Vagina (tissue), 2 donors: Measurements from ENCODE around the gene ARID1B. TPM values are rescaled to one million over a fixed set of nuclear protein-coding genes. Genes with fewer than 3 reads are reported as not detected.

Experiments used
- DNase-seq, 2 donors: peaks; one replicate each; pipeline ENCODE4 v3.0.0-alpha.2; 2017; ENCODE audit errors: extremely low spot score in 2 of 2
- H3K27ac ChIP-seq: fragments of 200-600 bp; sonication (generic); one replicate; pipeline ENCODE4 v1.5.1; 2019
- H3K27me3 ChIP-seq: fragments of 200-600 bp; sonication (generic); one replicate; pipeline ENCODE4 v1.5.1; 2019
- H3K36me3 ChIP-seq, 2 donors: fragments of 200-600 bp; sonication (generic); one replicate each; pipeline ENCODE4 v1.5.1; 2017 to 2019
- H3K4me1 ChIP-seq: fragments of 200-600 bp; sonication (generic); one replicate; pipeline ENCODE4 v1.5.1; 2019
- H3K4me3 ChIP-seq, 2 donors: fragments of 200-600 bp; sonication (generic); 1 replicate in 1 of 2; 2 replicates in 1 of 2; pipeline ENCODE4 v1.5.1; 2016 to 2019
- H3K9me3 ChIP-seq: fragments of 200-600 bp; sonication (generic); one replicate; pipeline ENCODE4 v1.5.1; 2019
- CTCF ChIP-seq, 3 experiments: fragments of 450-650 bp in 2 of 3; fragments of 200-600 bp in 1 of 3; sonication (generic) in 1 of 3; IDR thresholded peaks; one replicate each; pipeline ENCODE4 v1.5.1; 2017 to 2019; ENCODE audit warnings: antibody characterized with exemption in 3 of 3, mild to moderate bottlenecking in 2 of 3, moderate library complexity in 2 of 3
- POLR2A ChIP-seq, 2 donors: fragments of 450-650 bp; IDR thresholded peaks; one replicate each; pipeline ENCODE4 v1.6.1; 2017; ENCODE audit warnings: antibody characterized with exemption in 2 of 2, mild to moderate bottlenecking in 2 of 2, moderate library complexity in 2 of 2
- POLR2AphosphoS5 ChIP-seq, 2 donors: sonication (generic); formaldehyde crosslinking; IDR thresholded peaks; one replicate each; pipeline ENCODE4 v1.9.0; 2017; ENCODE audit warnings: antibody characterized with exemption in 2 of 2, mild to moderate bottlenecking in 2 of 2, low read depth in 1 of 2; ENCODE audit not compliant: insufficient read depth in 1 of 2
- intact Hi-C: fragments of 100-400 bp; cut with DNase I; formaldehyde crosslinking; loops from one replicate; pipeline ENCODE4 v1.15.1; 2023
- total RNA-seq: library from RNA; depleted of rRNA; stranded (reverse); fragments of >200 nt; gene quantifications from one replicate; pipeline ENCODE4 v1.2.3, GENCODE V29; 2016

ARID1B gene
- total RNA-seq, 1 donor from 2014 or later, result 141 TPM

- TF ChIP-seq CTCF (IDR thresholded peaks at IDR 0.05) (no peak), POLR2A (IDR thresholded peaks at IDR 0.05) (no peak), POLR2AphosphoS5 (IDR thresholded peaks at IDR 0.05; ENCODE audit: insufficient read depth in 1 of 2, low read depth in 1 of 2) (no peak)
- no peak for DNase-seq
- intact Hi-C loops, result no loop called here
- Histone ChIP-seq H3K4me1 (peaks cover 53% of the 10 kb centered on the region), H3K27ac (no peak overlapping the region), H3K36me3 (no peaks in the 10 kb centered on the region), H3K27me3 (no peaks in the 10 kb centered on the region), H3K9me3 (no peaks in the 10 kb centered on the region), H3K4me3 (no peak overlapping the region)
Observed at GRCh38 chr6:156919814-156920369, 142.7 kb downstream of the ARID1B start.

- no peak for DNase-seq
- no peaks in the 10 kb centered on the region for H3K36me3 ChIP-seq
- no peak overlapping the region for H3K27ac ChIP-seq
- peaks cover 55% of the 10 kb centered on the region for H3K4me1 ChIP-seq
- no peaks in the 10 kb centered on the region for H3K9me3 ChIP-seq
- TF ChIP-seq CTCF (IDR thresholded peaks at IDR 0.05), result no peak
- TF ChIP-seq POLR2AphosphoS5 (IDR thresholded peaks at IDR 0.05; ENCODE audit: insufficient read depth in 1 of 2, low read depth in 1 of 2), result no peak
- no peak overlapping the region for H3K4me3 ChIP-seq
- no peaks in the 10 kb centered on the region for H3K27me3 ChIP-seq
- intact Hi-C loops, result no loop called here
Observed at GRCh38 chr6:156924246-156924645, 147.1 kb downstream of the ARID1B start.

- intact Hi-C loops, result no loop called here
- H3K27me3 ChIP-seq, result no peaks in the 10 kb centered on the region
- no peak for DNase-seq
- TF ChIP-seq POLR2A (IDR thresholded peaks at IDR 0.05) (no peak), POLR2AphosphoS5 (IDR thresholded peaks at IDR 0.05; ENCODE audit: insufficient read depth in 1 of 2, low read depth in 1 of 2) (no peak), CTCF (IDR thresholded peaks at IDR 0.05) (no peak)
- H3K36me3 ChIP-seq, result no peaks in the 10 kb centered on the region
- H3K4me3 ChIP-seq, result no peak overlapping the region
- no peak overlapping the region for H3K27ac ChIP-seq
- H3K9me3 ChIP-seq, result no peaks in the 10 kb centered on the region
- peaks cover 50% of the 10 kb centered on the region for H3K4me1 ChIP-seq
Observed at GRCh38 chr6:156925026-156925425, 147.8 kb downstream of the ARID1B start.

- TF ChIP-seq CTCF (IDR thresholded peaks at IDR 0.05), result no peak
- no peaks in the 10 kb centered on the region for H3K36me3 ChIP-seq
- H3K4me3 ChIP-seq, result no peak overlapping the region
- H3K4me1 ChIP-seq, result peaks cover 50% of the 10 kb centered on the region
- no peaks in the 10 kb centered on the region for H3K27me3 ChIP-seq
- no peak for DNase-seq
- intact Hi-C loops, result no loop called here
- H3K27ac ChIP-seq, result no peak overlapping the region
- H3K9me3 ChIP-seq, result no peaks in the 10 kb centered on the region
Observed at GRCh38 chr6:156925718-156926607, 148.8 kb downstream of the ARID1B start.

- intact Hi-C loops, result no loop called here
- H3K36me3 ChIP-seq, result no peaks in the 10 kb centered on the region
- H3K27me3 ChIP-seq, result no peaks in the 10 kb centered on the region
- no peaks in the 10 kb centered on the region for H3K9me3 ChIP-seq
- no peak for TF ChIP-seq POLR2A (IDR thresholded peaks at IDR 0.05)
- TF ChIP-seq CTCF (IDR thresholded peaks at IDR 0.05), result no peak
- H3K4me1 ChIP-seq, result peaks cover 61% of the 10 kb centered on the region
- H3K4me3 ChIP-seq, result no peak overlapping the region
- no peak overlapping the region for H3K27ac ChIP-seq
- no peak for DNase-seq
Observed at GRCh38 chr6:156928126-156928525, 150.9 kb downstream of the ARID1B start.
